Right lobe of liver (tissue), 4 donors: ENCODE data around the gene GABRG2.

Experiments
- POLR2A ChIP-seq: fragments of 450-650 bp; IDR thresholded peaks from one replicate; pipeline ENCODE4 v1.6.1; 2017; ENCODE audit warnings: antibody characterized with exemption, mild to moderate bottlenecking
- TF ChIP-seq, protein P1 (sequence below), 4 donors: fragments of 200-600 bp in 3 of 4; fragments of 450-650 bp in 1 of 4; IDR thresholded peaks; one replicate each; pipeline versions ENCODE4 v1.5.1 to v1.8.0; 2016 to 2022; ENCODE audit warnings: antibody characterized with exemption in 4 of 4, mild to moderate bottlenecking in 2 of 4
- donor health status: DM: no; HTN: no; CAD: no.
- donor health status: DM: no; HTN: no; CAD: no.
- donor health status: DM: no; HTN: yes; CAD: no.

DNA sequence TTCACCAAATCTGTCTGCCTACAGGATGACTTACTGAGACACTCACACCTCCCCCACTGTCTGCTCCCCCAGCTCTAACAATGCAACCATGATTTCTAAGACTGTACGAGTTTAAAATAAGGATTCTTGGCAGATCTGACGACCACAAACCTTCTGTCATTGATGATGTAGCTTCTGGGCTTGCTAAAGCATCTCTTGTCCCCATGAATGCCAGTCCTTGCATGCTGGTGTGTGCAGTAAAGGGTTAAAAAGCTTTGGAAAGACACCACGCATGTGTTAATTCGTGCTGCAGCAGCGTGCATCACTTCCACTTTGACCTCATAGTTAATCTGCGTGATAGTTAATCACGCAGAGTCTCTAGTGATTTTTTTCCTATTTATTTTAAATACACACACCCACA lies 411 bp upstream of the GABRG2 start:
- TF ChIP-seq, protein P1, sequence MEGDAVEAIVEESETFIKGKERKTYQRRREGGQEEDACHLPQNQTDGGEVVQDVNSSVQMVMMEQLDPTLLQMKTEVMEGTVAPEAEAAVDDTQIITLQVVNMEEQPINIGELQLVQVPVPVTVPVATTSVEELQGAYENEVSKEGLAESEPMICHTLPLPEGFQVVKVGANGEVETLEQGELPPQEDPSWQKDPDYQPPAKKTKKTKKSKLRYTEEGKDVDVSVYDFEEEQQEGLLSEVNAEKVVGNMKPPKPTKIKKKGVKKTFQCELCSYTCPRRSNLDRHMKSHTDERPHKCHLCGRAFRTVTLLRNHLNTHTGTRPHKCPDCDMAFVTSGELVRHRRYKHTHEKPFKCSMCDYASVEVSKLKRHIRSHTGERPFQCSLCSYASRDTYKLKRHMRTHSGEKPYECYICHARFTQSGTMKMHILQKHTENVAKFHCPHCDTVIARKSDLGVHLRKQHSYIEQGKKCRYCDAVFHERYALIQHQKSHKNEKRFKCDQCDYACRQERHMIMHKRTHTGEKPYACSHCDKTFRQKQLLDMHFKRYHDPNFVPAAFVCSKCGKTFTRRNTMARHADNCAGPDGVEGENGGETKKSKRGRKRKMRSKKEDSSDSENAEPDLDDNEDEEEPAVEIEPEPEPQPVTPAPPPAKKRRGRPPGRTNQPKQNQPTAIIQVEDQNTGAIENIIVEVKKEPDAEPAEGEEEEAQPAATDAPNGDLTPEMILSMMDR (IDR thresholded peaks at IDR 0.05) = no peak
- no peak for TF ChIP-seq POLR2A
